Dendritic cell treated with granulocyte-macrophage colony-stimulating factor and Interleukin-4, amounts not matched to agents 40 ng/mL and 50 ng/mL, for 4 days (primary cell): ENCODE results near the gene NRIP1.

Experiments
- H3K27ac Mint-ChIP-seq: one replicate; pipeline ENCODE4 v1.8.0; 2022; ENCODE audit warnings: mild to moderate bottlenecking, mixed read lengths
- H3K27me3 Mint-ChIP-seq: one replicate; pipeline ENCODE4 v1.8.0; 2022; ENCODE audit warnings: mild to moderate bottlenecking, mixed read lengths
- H3K36me3 Mint-ChIP-seq: one replicate; pipeline ENCODE4 v1.8.0; 2022; ENCODE audit warnings: low read depth, mixed read lengths
- H3K4me1 Mint-ChIP-seq: one replicate; pipeline ENCODE4 v1.8.0; 2022; ENCODE audit warnings: low read depth, mixed read lengths
- H3K4me3 Mint-ChIP-seq: one replicate; pipeline ENCODE4 v1.8.0; 2022; ENCODE audit warnings: mild to moderate bottlenecking, moderate library complexity, mixed read lengths
- H3K9me3 Mint-ChIP-seq: one replicate; pipeline ENCODE4 v1.8.0; 2022; ENCODE audit warnings: mixed read lengths
- intact Hi-C: fragments of 100-400 bp; cut with micrococcal nuclease; formaldehyde crosslinking; loops from one replicate; pipeline ENCODE4 v1.15.0; 2022

NRIP1 gene

GRCh38 chr21:14913638-14914037 is 151.2 kb downstream of the NRIP1 start:
- Mint-ChIP-seq H3K9me3 (peaks cover 12% of the 10 kb centered on the region), H3K4me1 (no peaks in the 10 kb centered on the region), H3K4me3 (no peak overlapping the region), H3K27me3 (no peaks in the 10 kb centered on the region), H3K27ac (no peak overlapping the region), H3K36me3 (no peaks in the 10 kb centered on the region)
- intact Hi-C loops: no loop called here

GRCh38 chr21:14911351-14911750 is 153.4 kb downstream of the NRIP1 start:
- H3K27ac Mint-ChIP-seq: no peak overlapping the region
- intact Hi-C loops: no loop called here
- peaks cover 12% of the 10 kb centered on the region for H3K9me3 Mint-ChIP-seq

More at GRCh38 chr21:14911351-14911750, 153.4 kb downstream of the NRIP1 start:
- Mint-ChIP-seq H3K4me3 (no peak overlapping the region), H3K36me3 (no peaks in the 10 kb centered on the region), H3K4me1 (no peaks in the 10 kb centered on the region), H3K27me3 (no peaks in the 10 kb centered on the region)
